ENCODE measurements around the gene SPACA9. TPM values are rescaled to one million over a fixed set of nuclear protein-coding genes. Genes with fewer than 3 reads are reported as not detected.

Gene SPACA9
- 0.29 TPM for polyA plus RNA-seq (2013, experiment 1 of 2)
- polyA plus RNA-seq (2013, experiment 2 of 2): 0.29 TPM

DNA sequence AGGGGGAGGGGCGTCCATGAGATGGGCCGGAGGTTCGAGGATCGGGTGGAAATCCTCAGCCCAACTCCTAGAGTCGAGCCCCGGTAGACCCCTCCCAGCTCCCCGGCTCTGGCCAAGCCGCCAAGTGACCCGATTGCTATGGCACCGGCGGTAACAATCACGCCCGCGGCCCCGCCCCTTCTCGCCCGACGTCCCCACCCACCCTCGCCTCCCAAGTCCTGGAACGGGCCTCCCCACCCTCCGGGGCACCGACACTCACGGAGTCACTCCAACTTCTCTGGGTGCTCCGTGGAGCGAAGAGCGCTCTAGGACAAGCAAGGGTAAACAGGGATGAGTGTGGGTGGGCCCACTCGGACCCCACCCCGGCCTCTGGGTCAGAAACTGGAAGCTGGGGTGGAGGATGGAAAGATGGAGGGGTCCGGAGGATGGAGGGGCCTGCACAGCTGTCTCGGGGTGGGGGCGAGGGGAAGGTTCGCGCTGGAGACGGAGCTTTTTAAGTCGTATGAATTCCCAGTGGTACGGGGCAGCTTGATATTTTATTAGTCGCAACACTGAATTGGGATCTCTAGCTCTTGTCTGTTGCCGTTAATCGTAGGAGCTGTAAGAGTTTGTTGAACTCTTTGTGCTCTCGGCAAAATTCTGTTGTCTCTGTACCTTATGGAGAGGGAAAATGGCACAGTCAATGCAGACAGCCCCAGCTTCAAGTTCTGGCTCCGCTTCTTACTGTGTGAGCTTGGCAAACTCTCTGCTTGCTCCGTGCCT lies at the start of gene SPACA9:
SPACA9 (plus strand) TSS at position 204 of the 762 bp plus-strand sequence. CDS start 5,050 bp downstream, outside the sequence.
- Histone ChIP-seq H3K79me2 (ENCODE audit: control insufficient read depth, insufficient read depth, low read length) (no peaks in the 10 kb centered on the region), H3K23ac (ENCODE audit: low read length) (no peak within 1 kb of the TSS), H2BK15ac (replicated peaks; ENCODE audit: low read depth) (no peak within 1 kb of the TSS), H4K5ac (ENCODE audit: low read length) (no peak within 1 kb of the TSS), H3K18ac (ENCODE audit: low read length) (peak within 1 kb of the TSS; percentile 22), H3K79me1 (ENCODE audit: low read length) (no peaks in the 10 kb centered on the region), H3K27me3 (ENCODE audit: insufficient read depth, low read length, poor library complexity) (no peaks in the 10 kb centered on the region), H2BK5ac (ENCODE audit: low read length) (no peak within 1 kb of the TSS), H3K9ac (ENCODE audit: low read length) (peak within 1 kb of the TSS; percentile 82), H3K27ac (ENCODE audit: low read depth, low read length) (no peak within 1 kb of the TSS), H2AK5ac (ENCODE audit: low read length) (no peak within 1 kb of the TSS), H3K56ac (ENCODE audit: low read length) (peak within 1 kb of the TSS; percentile 94), H3K36me3 (ENCODE audit: control insufficient read depth, insufficient read depth, low read length) (no peaks in the 10 kb centered on the region), H3K4ac (ENCODE audit: low read depth, low read length) (peak within 1 kb of the TSS; percentile 28), H3K4me3 (ENCODE audit: low read length) (peak within 1 kb of the TSS; percentile 90), H3K4me1 (ENCODE audit: control insufficient read depth, low read depth, low read length) (no peaks in the 10 kb centered on the region), H4K8ac (ENCODE audit: low read depth, low read length) (no peak within 1 kb of the TSS), H3K4me2 (ENCODE audit: low read length) (peak within 1 kb of the TSS; percentile 94), H2BK120ac (ENCODE audit: low read depth, low read length) (no peak within 1 kb of the TSS)
- WGBS (ENCODE audit: extremely low coverage, insufficient coverage, low lambda C conversion rate): no CpG with 5 or more reads among the region's 42 CpGs
- DNase-seq: peak; percentile 58

DNA sequence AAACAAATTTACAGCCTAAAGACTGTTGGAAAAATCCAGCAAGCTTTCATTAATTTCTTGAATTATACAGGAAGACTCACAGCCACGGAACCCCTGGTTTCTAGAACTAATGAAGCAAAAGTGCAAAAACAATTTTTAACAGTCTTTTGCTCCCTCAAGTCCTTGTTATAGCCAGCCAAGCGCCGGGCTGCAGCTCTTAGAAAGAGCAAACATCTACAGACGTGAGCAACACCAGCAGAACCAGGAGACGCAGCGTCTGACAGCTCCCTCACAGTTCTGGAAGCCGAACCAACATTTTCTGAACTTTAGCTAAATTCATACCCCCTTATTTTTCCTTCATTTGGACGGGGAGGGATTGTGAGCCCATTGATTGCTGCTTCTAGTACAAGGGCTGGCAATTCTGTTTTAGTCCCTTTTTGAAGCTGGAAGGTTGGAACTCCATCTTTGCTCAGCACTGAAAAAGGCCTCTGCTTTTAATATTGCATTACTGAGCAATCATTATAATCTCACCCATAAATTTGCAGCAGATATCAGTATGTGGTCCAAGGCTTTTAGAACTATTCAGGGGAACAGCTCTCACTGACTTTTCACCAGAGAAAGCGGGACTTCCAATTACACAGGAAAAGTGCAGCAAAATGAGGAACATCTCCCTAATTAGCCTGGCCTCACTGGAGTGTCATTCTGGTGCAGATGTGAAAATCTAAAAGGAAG lies 46.4 kb upstream of the SPACA9 start:
- Histone ChIP-seq H2BK120ac (ENCODE audit: low read depth, low read length) (no peak overlapping the region), H3K4me1 (ENCODE audit: control insufficient read depth, low read depth, low read length) (no peaks in the 10 kb centered on the region), H4K8ac (ENCODE audit: low read depth, low read length) (no peak overlapping the region), H3K4ac (ENCODE audit: low read depth, low read length) (no peak overlapping the region), H3K9ac (ENCODE audit: low read length) (no peak overlapping the region), H3K56ac (ENCODE audit: low read length) (no peak overlapping the region), H3K27ac (ENCODE audit: low read depth, low read length) (no peak overlapping the region), H4K5ac (ENCODE audit: low read length) (no peak overlapping the region), H3K23ac (ENCODE audit: low read length) (no peak overlapping the region), H3K4me3 (ENCODE audit: low read length) (no peak overlapping the region), H2AK5ac (ENCODE audit: low read length) (no peak overlapping the region), H3K79me2 (ENCODE audit: control insufficient read depth, insufficient read depth, low read length) (no peaks in the 10 kb centered on the region), H3K4me2 (ENCODE audit: low read length) (no peak overlapping the region), H3K36me3 (ENCODE audit: control insufficient read depth, insufficient read depth, low read length) (no peaks in the 10 kb centered on the region), H2BK5ac (ENCODE audit: low read length) (no peak overlapping the region), H3K18ac (ENCODE audit: low read length) (no peak overlapping the region), H3K79me1 (ENCODE audit: low read length) (no peaks in the 10 kb centered on the region), H3K27me3 (ENCODE audit: insufficient read depth, low read length, poor library complexity) (no peaks in the 10 kb centered on the region), H2BK15ac (replicated peaks; ENCODE audit: low read depth) (no peak overlapping the region)
- no CpG with 5 or more reads among the region's 9 CpGs for WGBS (ENCODE audit: extremely low coverage, insufficient coverage, low lambda C conversion rate)
- DNase-seq: no peak

- DNase-seq: no peak
- Histone ChIP-seq H3K18ac (ENCODE audit: low read length) (no peak overlapping the region), H3K9ac (ENCODE audit: low read length) (no peak overlapping the region), H3K27ac (ENCODE audit: low read depth, low read length) (no peak overlapping the region), H2BK15ac (replicated peaks; ENCODE audit: low read depth) (no peak overlapping the region), H3K79me2 (ENCODE audit: control insufficient read depth, insufficient read depth, low read length) (no peaks in the 10 kb centered on the region), H3K4me3 (ENCODE audit: low read length) (no peak overlapping the region), H3K56ac (ENCODE audit: low read length) (no peak overlapping the region), H3K27me3 (ENCODE audit: insufficient read depth, low read length, poor library complexity) (no peaks in the 10 kb centered on the region), H4K5ac (ENCODE audit: low read length) (no peak overlapping the region), H2BK5ac (ENCODE audit: low read length) (no peak overlapping the region), H3K79me1 (ENCODE audit: low read length) (no peaks in the 10 kb centered on the region), H3K4ac (ENCODE audit: low read depth, low read length) (no peak overlapping the region), H2BK120ac (ENCODE audit: low read depth, low read length) (no peak overlapping the region), H2AK5ac (ENCODE audit: low read length) (no peak overlapping the region), H3K36me3 (ENCODE audit: control insufficient read depth, insufficient read depth, low read length) (no peaks in the 10 kb centered on the region), H3K4me2 (ENCODE audit: low read length) (no peak overlapping the region), H3K23ac (ENCODE audit: low read length) (no peak overlapping the region), H3K4me1 (ENCODE audit: control insufficient read depth, low read depth, low read length) (no peaks in the 10 kb centered on the region), H4K8ac (ENCODE audit: low read depth, low read length) (no peak overlapping the region)
- no CpG with 5 or more reads among the region's 24 CpGs for WGBS (ENCODE audit: extremely low coverage, insufficient coverage, low lambda C conversion rate)
Measured at GRCh38 chr9:132833550-132834121, 45.1 kb upstream of the SPACA9 start.

DNA sequence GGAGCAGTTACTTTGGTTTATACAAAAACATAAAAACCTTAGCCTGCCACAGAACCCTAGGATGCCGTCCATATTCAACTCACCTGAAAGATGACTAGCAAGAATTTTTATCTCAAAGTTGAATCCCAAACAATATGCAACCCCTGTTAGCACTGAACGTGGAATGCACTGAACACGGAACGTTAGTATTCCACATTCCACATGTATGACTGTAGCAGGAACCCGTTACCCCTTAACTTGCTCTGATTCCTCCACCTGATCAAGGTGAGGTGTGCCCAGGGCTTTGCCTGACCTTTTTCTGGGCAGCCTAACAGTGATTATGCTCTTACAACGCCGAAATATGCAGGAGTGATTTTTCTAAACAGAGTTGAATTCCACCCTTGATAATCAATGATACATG lies 44.4 kb upstream of the SPACA9 start:
- no peak overlapping the region for H4K8ac ChIP-seq (ENCODE audit: low read depth, low read length)
- H3K4me1 ChIP-seq (ENCODE audit: control insufficient read depth, low read depth, low read length): no peaks in the 10 kb centered on the region
- H3K23ac ChIP-seq (ENCODE audit: low read length): no peak overlapping the region
- H3K56ac ChIP-seq (ENCODE audit: low read length): no peak overlapping the region
- DNase-seq: no peak
- no peak overlapping the region for H3K27ac ChIP-seq (ENCODE audit: low read depth, low read length)
- no peak overlapping the region for H3K4me3 ChIP-seq (ENCODE audit: low read length)
- no peak overlapping the region for H4K5ac ChIP-seq (ENCODE audit: low read length)
- H3K79me1 ChIP-seq (ENCODE audit: low read length): no peaks in the 10 kb centered on the region
- H3K27me3 ChIP-seq (ENCODE audit: insufficient read depth, low read length, poor library complexity): no peaks in the 10 kb centered on the region
- WGBS (ENCODE audit: extremely low coverage, insufficient coverage, low lambda C conversion rate): no CpG with 5 or more reads among the region's 7 CpGs
- H3K18ac ChIP-seq (ENCODE audit: low read length): no peak overlapping the region
- no peak overlapping the region for H2BK15ac ChIP-seq (replicated peaks; ENCODE audit: low read depth)
- no peak overlapping the region for H2BK5ac ChIP-seq (ENCODE audit: low read length)
- no peak overlapping the region for H3K4ac ChIP-seq (ENCODE audit: low read depth, low read length)
- no peaks in the 10 kb centered on the region for H3K79me2 ChIP-seq (ENCODE audit: control insufficient read depth, insufficient read depth, low read length)
- no peak overlapping the region for H2BK120ac ChIP-seq (ENCODE audit: low read depth, low read length)
- H3K4me2 ChIP-seq (ENCODE audit: low read length): no peak overlapping the region
- H3K9ac ChIP-seq (ENCODE audit: low read length): no peak overlapping the region
- no peak overlapping the region for H2AK5ac ChIP-seq (ENCODE audit: low read length)
- no peaks in the 10 kb centered on the region for H3K36me3 ChIP-seq (ENCODE audit: control insufficient read depth, insufficient read depth, low read length)

DNA sequence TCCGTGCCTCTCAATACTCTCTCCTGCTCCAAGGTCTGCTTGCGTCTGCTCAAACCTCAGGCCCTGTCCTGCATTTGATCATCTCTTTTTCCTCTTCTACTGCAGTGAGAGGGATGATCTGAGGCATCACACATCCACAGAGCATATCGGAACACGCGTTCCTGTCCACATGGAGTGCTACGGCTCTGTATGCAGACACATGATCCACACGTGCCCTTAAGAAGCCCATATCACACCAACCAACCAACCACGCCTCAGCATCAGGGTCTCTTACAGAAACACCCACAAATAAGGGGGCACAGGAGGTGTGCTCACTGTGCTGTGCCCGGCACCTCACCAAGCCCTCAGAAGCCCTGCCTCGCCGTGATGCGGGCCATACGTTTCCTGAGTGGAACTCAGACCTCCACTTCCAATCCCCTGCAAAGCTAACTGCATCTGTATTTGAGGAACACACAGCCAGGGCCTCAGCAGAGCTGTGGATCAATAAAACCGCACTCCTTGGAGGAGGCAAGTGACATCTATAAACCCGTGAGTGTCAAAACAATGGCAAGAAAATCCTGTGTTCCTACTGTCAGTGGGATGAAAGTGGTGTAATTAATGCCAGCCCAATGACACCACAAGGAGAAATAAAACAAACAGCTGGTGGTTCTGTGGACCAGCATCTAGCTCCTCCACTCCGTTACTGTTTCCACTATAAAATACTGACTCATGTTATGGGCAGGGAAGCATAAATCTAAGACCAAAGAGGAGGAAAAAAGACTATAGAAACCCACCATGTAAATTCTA lies 41.0 kb upstream of the SPACA9 start:
- Histone ChIP-seq H2AK5ac (ENCODE audit: low read length) (no peak overlapping the region), H3K36me3 (ENCODE audit: control insufficient read depth, insufficient read depth, low read length) (no peaks in the 10 kb centered on the region), H3K23ac (ENCODE audit: low read length) (no peak overlapping the region), H3K9ac (ENCODE audit: low read length) (no peak overlapping the region), H3K27me3 (ENCODE audit: insufficient read depth, low read length, poor library complexity) (no peaks in the 10 kb centered on the region), H3K18ac (ENCODE audit: low read length) (no peak overlapping the region), H3K56ac (ENCODE audit: low read length) (no peak overlapping the region), H3K79me1 (ENCODE audit: low read length) (no peaks in the 10 kb centered on the region), H4K5ac (ENCODE audit: low read length) (no peak overlapping the region), H3K4ac (ENCODE audit: low read depth, low read length) (no peak overlapping the region), H3K4me3 (ENCODE audit: low read length) (no peak overlapping the region), H2BK120ac (ENCODE audit: low read depth, low read length) (no peak overlapping the region), H3K27ac (ENCODE audit: low read depth, low read length) (no peak overlapping the region), H2BK15ac (replicated peaks; ENCODE audit: low read depth) (no peak overlapping the region), H4K8ac (ENCODE audit: low read depth, low read length) (no peak overlapping the region), H2BK5ac (ENCODE audit: low read length) (no peak overlapping the region), H3K4me1 (ENCODE audit: control insufficient read depth, low read depth, low read length) (no peaks in the 10 kb centered on the region), H3K4me2 (ENCODE audit: low read length) (no peak overlapping the region), H3K79me2 (ENCODE audit: control insufficient read depth, insufficient read depth, low read length) (no peaks in the 10 kb centered on the region)
- no CpG with 5 or more reads among the region's 16 CpGs for WGBS (ENCODE audit: extremely low coverage, insufficient coverage, low lambda C conversion rate)
- DNase-seq: no peak
